GM12878 (cell line): ENCODE measurements around the gene SLC24A3. TPM values are rescaled to one million over a fixed set of nuclear protein-coding genes. Genes with fewer than 3 reads are reported as not detected.

ENCODE experiments used
- ATAC-seq: fragments of 200-7000 bp; cut with Tn5 transposase; 3 replicates; pipeline ENCODE4 v1.9.1; 2020; ENCODE audit warnings: mild to moderate bottlenecking, moderate library complexity
- BruUV-seq: library from RNA; stranded (reverse); fragments of 400-500 nt; replicated peaks from 2 replicates; lab custom pipeline; 2021; lab: Mats Ljungman, UMichigan
- CTCF ChIA-PET: fragments of 300-600 bp; sonication (Branson Sonifier 250); formaldehyde crosslinking; extraction: SDS; loops from one replicate; lab custom pipeline; 2021; ENCODE audit warnings: inconsistent platforms; lab: Yijun Ruan, JAX
- POLR2A ChIA-PET: fragments of 350-600 bp; formaldehyde crosslinking; extraction: SDS; loops from one replicate; lab custom pipeline; 2021; ENCODE audit warnings: inconsistent platforms; lab: Charles Lee
- RAD21 ChIA-PET: fragments of 300-600 bp; sonication (Branson Sonifier 250); formaldehyde crosslinking; loops from one replicate; lab custom pipeline; 2023; ENCODE audit warnings: antibody characterized with exemption; ENCODE audit not compliant: unreplicated experiment; lab: Charles Lee
- SMC1A ChIA-PET: fragments of 300-600 bp; sonication (Branson Sonifier 250); formaldehyde crosslinking; loops from one replicate; lab custom pipeline; 2023; ENCODE audit not compliant: unreplicated experiment, uncharacterized antibody; lab: Charles Lee
- DNase-seq: peaks from one replicate; pipeline ENCODE4 v3.0.0-alpha.2; 2011; ENCODE audit warnings: low read depth, low spot score
- FAIRE-seq: peaks from 3 replicates; lab custom pipeline; 2011; peaks lifted over from hg19 to GRCh38; lab: Jason Lieb, UNC
- H2AFZ ChIP-seq: 2 replicates; pipeline ENCODE4 v1.6.0; 2011; ENCODE audit warnings: low read depth, low read length, control low read depth; ENCODE audit not compliant: control insufficient read depth
- H3K27ac ChIP-seq: 2 replicates; pipeline ENCODE4 v1.5.1; 2011; ENCODE audit warnings: control low read depth; ENCODE audit not compliant: control insufficient read depth, insufficient read depth
- H3K27me3 ChIP-seq, 2 experiments: replicated peaks in 1 of 2; 2 replicates each; pipeline versions ENCODE4 v1.6.0 to v1.6.1; 2011; ENCODE audit warnings: low read length in 1 of 2; ENCODE audit not compliant: control insufficient read depth in 2 of 2, insufficient read depth in 2 of 2
- H3K36me3 ChIP-seq, 2 experiments: 2 replicates each; pipeline ENCODE4 v1.5.1; 2011; ENCODE audit warnings: low read length in 1 of 2; ENCODE audit not compliant: control insufficient read depth in 2 of 2, insufficient read depth in 2 of 2
- H3K4me1 ChIP-seq: 2 replicates; pipeline ENCODE4 v1.6.1; 2011; ENCODE audit warnings: mild to moderate bottlenecking, low read length, moderate library complexity, mixed read lengths; ENCODE audit not compliant: control insufficient read depth, insufficient read depth
- H3K4me2 ChIP-seq: 2 replicates; pipeline ENCODE4 v1.6.0; 2011; ENCODE audit warnings: control low read depth; ENCODE audit not compliant: control insufficient read depth, insufficient read depth
- H3K4me3 ChIP-seq: fragments of 200-600 bp; sonication (generic); 2 replicates; pipeline ENCODE4 v1.5.1; 2016
- H3K79me2 ChIP-seq: 2 replicates; pipeline ENCODE4 v1.6.0; 2011; ENCODE audit warnings: low read length; ENCODE audit not compliant: control insufficient read depth, insufficient read depth
- H3K9ac ChIP-seq: 2 replicates; pipeline ENCODE4 v1.8.0; 2011; ENCODE audit warnings: low read length, control low read depth, mixed read lengths; ENCODE audit not compliant: control insufficient read depth, insufficient read depth
- H3K9me3 ChIP-seq: replicated peaks from 3 replicates; pipeline ENCODE4 v1.5.1; 2011; ENCODE audit warnings: mild to moderate bottlenecking, low read length; ENCODE audit not compliant: control insufficient read depth, insufficient read depth
- H4K20me1 ChIP-seq: 2 replicates; pipeline ENCODE4 v1.6.0; 2011; ENCODE audit not compliant: control insufficient read depth, insufficient read depth
- ASH2L ChIP-seq: fragments of 300-600, 200-600 bp; sonication (generic); IDR thresholded peaks from 2 replicates; pipeline ENCODE4 v1.6.1; 2017; ENCODE audit warnings: low read depth, mild to moderate bottlenecking, borderline replicate concordance
- FOS ChIP-seq: IDR thresholded peaks from 3 replicates; pipeline ENCODE4 v1.6.1; 2011; ENCODE audit warnings: borderline replicate concordance; ENCODE audit not compliant: insufficient read length; ENCODE audit errors: extremely low read depth
- IKZF1 ChIP-seq: fragments of 450-650 bp; conservative IDR thresholded peaks from 2 replicates; pipeline ENCODE4 v1.6.1; 2017; ENCODE audit warnings: antibody characterized with exemption, mild to moderate bottlenecking
- IKZF2 ChIP-seq, 2 experiments: fragments of 450-650 bp; IDR thresholded peaks; 2 replicates each; pipeline ENCODE4 v1.6.1; 2017; ENCODE audit warnings: mild to moderate bottlenecking in 2 of 2, moderate library complexity in 2 of 2
- MYC ChIP-seq: IDR thresholded peaks from 2 replicates; pipeline ENCODE4 v1.6.1; 2011; ENCODE audit warnings: mild to moderate bottlenecking, low read length, moderate library complexity, inconsistent platforms; ENCODE audit not compliant: insufficient read depth, insufficient replicate concordance, insufficient read length, severe bottlenecking
- NR2F1 ChIP-seq: fragments of 450-650 bp; conservative IDR thresholded peaks from 2 replicates; pipeline ENCODE4 v1.6.1; 2017; ENCODE audit warnings: mild to moderate bottlenecking
- SMARCA5 ChIP-seq: fragments of 450-650 bp; IDR thresholded peaks from 2 replicates; pipeline ENCODE4 v1.6.1; 2017; ENCODE audit warnings: mild to moderate bottlenecking
- WRNIP1 ChIP-seq: IDR thresholded peaks from 2 replicates; pipeline ENCODE4 v1.6.1; 2011; ENCODE audit warnings: low read depth, low read length, improper control_type of control experiment, borderline replicate concordance
- ZNF622 ChIP-seq: fragments of 450-650 bp; IDR thresholded peaks from 2 replicates; pipeline ENCODE4 v1.6.1; 2017; ENCODE audit warnings: mild to moderate bottlenecking, inconsistent platforms
- WGBS: methylation state at CpG from one replicate; pipeline ENCODE4 v1.1.6; 2016; ENCODE audit warnings: low lambda C conversion rate; ENCODE audit not compliant: insufficient replicate concordance, insufficient coverage; ENCODE audit errors: missing lambda C conversion rate; 5-methylcytosine and 5-hydroxymethylcytosine counted together
- in situ Hi-C: fragments of 300-500 bp; cut with MboI; formaldehyde crosslinking; loops from 9 replicates; pipeline ENCODE4 v1.14.3; 2018; ENCODE audit warnings: mixed read lengths
- intact Hi-C: fragments of 100-400 bp; cut with micrococcal nuclease; formaldehyde crosslinking; loops from one replicate; pipeline ENCODE4 v1.14.2; 2022; ENCODE audit not compliant: unreplicated experiment
- polyA plus RNA-seq, 11 experiments: library from polyadenylated mRNA; depleted of rRNA in 4 of 11; unstranded in 6 of 11; stranded (reverse) in 5 of 11; fragments of >200 nt; fragmentation: Nextera tagmentation in 4 of 11; fragmentation: Illumina TruSeq in 1 of 11; extraction: Ambion mirVana in 4 of 11; extraction: Trizol in 1 of 11; gene quantifications; 1 replicate in 1 of 11; 2 replicates in 10 of 11; pipeline versions ENCODE4 v1.2.1 to v1.2.3, GENCODE V29; 2011 to 2016; ENCODE audit warnings: inconsistent platforms in 2 of 11, missing spikeins in 2 of 11, low read depth in 1 of 11
- total RNA-seq, 4 experiments: library from RNA; depleted of rRNA in 3 of 4; stranded (reverse); fragments of >200 nt in 3 of 4; fragmentation: Illumina TruSeq in 1 of 4; extraction: Trizol in 1 of 4; gene quantifications; 2 replicates each; pipeline versions ENCODE4 v1.2.1 to v1.2.3, GENCODE V29; 2013 to 2021

Gene SLC24A3
- total and polyA plus RNA-seq, 10 of the 15 experiments (the other 5 are each of a cell fraction or from before 2014, with no cell fraction given) = 0.04 TPM; not detected in 9

DNA sequence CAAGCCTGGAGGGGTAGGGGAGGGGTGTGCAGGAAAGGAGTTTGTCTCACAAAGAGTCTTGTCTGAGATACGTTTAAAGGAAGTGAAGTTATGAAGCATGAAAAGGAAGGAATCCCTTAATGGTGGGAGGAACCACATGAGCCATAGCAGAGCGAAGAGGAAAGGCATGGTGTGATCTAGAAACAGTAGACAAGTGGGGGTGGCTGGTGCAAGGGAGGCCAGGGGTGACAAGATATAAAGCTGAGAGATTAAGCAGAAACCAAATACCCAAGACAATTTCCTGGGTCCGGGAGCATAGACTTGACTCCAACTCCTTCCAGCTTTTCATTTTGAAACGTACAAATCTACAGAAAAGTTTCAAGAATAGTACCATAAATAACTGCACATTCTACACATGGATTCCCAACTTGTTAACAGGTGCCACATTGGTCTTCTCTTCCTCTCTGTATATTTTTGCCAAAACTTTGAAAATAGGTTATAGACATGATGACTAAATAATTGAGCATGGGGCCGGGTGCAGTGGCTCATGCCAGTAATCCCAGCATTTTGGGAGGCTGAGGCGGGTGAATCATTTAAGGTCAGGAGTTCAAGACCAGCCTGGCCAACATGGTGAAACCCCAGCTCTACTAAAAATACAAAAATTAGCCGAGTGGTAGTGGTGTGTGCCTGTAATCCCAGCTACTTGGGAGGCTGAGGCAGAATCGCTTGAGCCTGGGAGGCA is 211.6 kb downstream of the SLC24A3 start:
- CTCF ChIA-PET = interaction anchor here (0.6 to 1.6 kb wide), 2 partner anchors 8 to 11 kb away, joined by 4 read pairs; no protein-coding TSS in a partner anchor
- RAD21 ChIA-PET = no interaction called here
- in situ Hi-C loops = no loop called here
- WGBS = 11% methylated on average over 8 of the region's 8 CpGs
- Histone ChIP-seq H3K4me3 (no peak overlapping the region), H2AFZ (no peak overlapping the region), H3K27ac (no peak overlapping the region), H3K9me3 (no peaks in the 10 kb centered on the region; the same call in 2 of the 3 replicates), H3K36me3 (no peaks in the 10 kb centered on the region), H3K4me2 (no peak overlapping the region), H4K20me1 (no peaks in the 10 kb centered on the region), H3K27me3 (no peaks in the 10 kb centered on the region), H3K79me2 (no peaks in the 10 kb centered on the region), H3K9ac (no peak overlapping the region), H3K4me1 (peaks cover 5% of the 10 kb centered on the region; the same call in 1 of the 2 replicates)
- TF ChIP-seq NR2F1 (no peak), FOS (no peak), MYC (no peak), ZNF622 (no peak), SMARCA5 (no peak), WRNIP1 (no peak), IKZF1 (no peak), IKZF2 (IDR thresholded peaks at IDR 0.05) (no peak), ASH2L (no peak)
- ATAC-seq (no peak), DNase-seq (no peak), FAIRE-seq (no peak)
- POLR2A ChIA-PET = no interaction called here
- SMC1A ChIA-PET = interaction anchor here (0.9 kb wide), 1 partner anchor 39 kb away, joined by 3 read pairs; no protein-coding TSS in a partner anchor
- intact Hi-C loops = no loop called here
- no TSS peak for BruUV-seq
